Sciatic nerve (tissue), 2 donors: Measurements from ENCODE around the gene AKT2. TPM values are rescaled to one million over a fixed set of nuclear protein-coding genes. Genes with fewer than 3 reads are reported as not detected.

Experiments
- ATAC-seq: fragments of 200-7000 bp; cut with Tn5 transposase; one replicate; pipeline ENCODE4 v1.9.1; 2020; ENCODE audit warnings: mild to moderate bottlenecking, moderate library complexity
- DNase-seq: peaks from one replicate; pipeline ENCODE4 v3.0.0-alpha.2; 2020; ENCODE audit warnings: low spot score
- intact Hi-C: fragments of 100-400 bp; cut with DNase I; formaldehyde crosslinking; loops from one replicate; pipeline ENCODE4 v1.14.2; 2022
- total RNA-seq: library from RNA; stranded (reverse); fragmentation: NEBNext Ultra II Directional; extraction: Animal tissue kit (Norgen Biotek cat#: 25700); gene quantifications from one replicate; pipeline ENCODE4 v1.2.1, GENCODE V29; 2021
- donor health status: DM: no; HTN: no; CAD: no.
- donor health status: DM: no; HTN: no; CAD: no.

AKT2 gene
- total RNA-seq, 1 donor from 2014 or later = 130 TPM

- ATAC-seq = no peak
- intact Hi-C loops = no loop called here
- no peak for DNase-seq
These were observed 18.6 kb upstream of the AKT2 start for GRCh38 chr19:40303765-40304164.

GRCh38 chr19:40302224-40303011 lies 17.3 kb upstream of the AKT2 start:
- ATAC-seq (no peak), DNase-seq (no peak)
- intact Hi-C loops = no loop called here

GRCh38 chr19:40300668-40301067 lies 15.5 kb upstream of the AKT2 start:
- intact Hi-C loops = no loop called here
- no peak for DNase-seq
- ATAC-seq = no peak

GRCh38 chr19:40298026-40298425 lies 12.9 kb upstream of the AKT2 start:
- ATAC-seq (no peak), DNase-seq (no peak)
- intact Hi-C loops = no loop called here

- no peak for DNase-seq
- ATAC-seq = no peak
- intact Hi-C loops = no loop called here
These were observed 9.4 kb upstream of the AKT2 start for GRCh38 chr19:40294560-40294959.

GRCh38 chr19:40286971-40287421 lies 1.9 kb upstream of the AKT2 start:
- ATAC-seq (no peak), DNase-seq (no peak)
- intact Hi-C loops = no loop called here

- intact Hi-C loops = no loop called here
- ATAC-seq = no peak
- no peak for DNase-seq
These were observed 1.3 kb upstream of the AKT2 start for GRCh38 chr19:40286235-40286970.

GRCh38 chr19:40285353-40286234 lies 449 bp upstream of the AKT2 start:
- intact Hi-C loops = no loop called here
- ATAC-seq (peak; percentile 98), DNase-seq (peak; percentile 98)

- intact Hi-C loops = no loop called here
- ATAC-seq (no peak), DNase-seq (no peak)
These were observed 969 bp downstream of the AKT2 start for GRCh38 chr19:40284251-40284500.

GRCh38 chr19:40283414-40284250 lies 1.5 kb downstream of the AKT2 start:
- DNase-seq = no peak
- intact Hi-C loops = no loop called here

GRCh38 chr19:40282920-40283319 lies 2.2 kb downstream of the AKT2 start:
- no peak for DNase-seq
- ATAC-seq = no peak
- intact Hi-C loops = no loop called here

More at GRCh38 chr19:40283414-40284250, 1.5 kb downstream of the AKT2 start:
- ATAC-seq = no peak

GRCh38 chr19:40282209-40282580 lies 3.0 kb downstream of the AKT2 start:
- DNase-seq (no peak), ATAC-seq (no peak)
- intact Hi-C loops = no loop called here

GRCh38 chr19:40281381-40282208 lies 3.5 kb downstream of the AKT2 start:
- DNase-seq = no peak
- ATAC-seq = no peak
- intact Hi-C loops = no loop called here

GRCh38 chr19:40280608-40281221 lies 4.4 kb downstream of the AKT2 start:
- no peak for DNase-seq
- no peak for ATAC-seq
- intact Hi-C loops = no loop called here

GRCh38 chr19:40279761-40280607 lies 5.2 kb downstream of the AKT2 start:
- ATAC-seq (no peak), DNase-seq (no peak)
- intact Hi-C loops = no loop called here

GRCh38 chr19:40279120-40279551 lies 6.0 kb downstream of the AKT2 start:
- ATAC-seq = peak; percentile 89
- peak; percentile 83 for DNase-seq
- intact Hi-C loops = no loop called here
